Measurements from ENCODE around the gene FAM118A.
"Not testable (repeated sequence)": the region's sequence is repeated elsewhere in the genome, so short reads cannot be mapped to it uniquely, and the experiment has no call there.

The FAM118A gene

DNA sequence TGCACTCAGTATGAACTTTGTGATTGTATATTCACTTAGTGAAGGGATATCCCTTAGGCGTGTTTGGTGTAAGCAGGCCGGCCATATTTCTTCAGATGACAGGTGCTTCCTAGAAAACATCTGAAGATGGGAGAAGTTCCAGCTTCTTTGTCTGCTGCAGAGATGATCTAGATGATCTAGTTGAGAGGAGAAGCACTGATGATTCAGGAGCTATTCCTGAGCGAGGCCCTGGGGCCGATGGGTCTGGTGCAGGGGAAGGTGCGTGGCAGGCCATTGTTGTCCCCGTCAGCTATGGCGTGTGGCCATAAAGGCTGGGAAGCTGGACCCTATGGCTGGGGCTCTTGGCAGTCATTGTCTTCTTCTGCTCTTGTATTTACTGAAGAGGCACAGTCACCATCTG lies 14.0 kb downstream of the FAM118A start:
- no peak for TF ChIP-seq ZNF274 (IDR thresholded peaks at IDR 0.05; ENCODE audit: low read depth, low read length)
- H3K4me3 ChIP-seq (ENCODE audit: low read length): no peak overlapping the region

DNA sequence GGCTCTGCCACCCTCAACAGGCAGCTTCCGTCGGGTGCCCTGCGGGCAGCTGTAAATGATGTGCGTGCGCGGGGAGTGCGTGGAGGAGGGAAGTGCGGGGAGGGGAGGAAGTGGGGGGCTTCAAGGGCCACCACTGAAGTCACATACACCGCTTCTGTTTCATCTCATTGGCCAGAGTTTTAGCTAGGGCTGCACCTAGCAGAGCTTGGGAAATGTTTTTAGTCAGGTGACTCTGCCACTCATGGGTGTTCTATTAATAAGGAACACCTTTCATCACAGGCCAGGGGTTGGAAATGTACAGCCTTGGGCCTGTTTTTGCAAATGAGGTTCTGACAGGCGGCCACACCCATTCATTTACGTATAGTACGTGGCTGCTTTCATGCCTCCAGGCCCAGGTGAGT lies 14.6 kb downstream of the FAM118A start:
- H3K4me3 ChIP-seq (ENCODE audit: low read length): no peak overlapping the region
- TF ChIP-seq ZNF274 (IDR thresholded peaks at IDR 0.05; ENCODE audit: low read depth, low read length): no peak

DNA sequence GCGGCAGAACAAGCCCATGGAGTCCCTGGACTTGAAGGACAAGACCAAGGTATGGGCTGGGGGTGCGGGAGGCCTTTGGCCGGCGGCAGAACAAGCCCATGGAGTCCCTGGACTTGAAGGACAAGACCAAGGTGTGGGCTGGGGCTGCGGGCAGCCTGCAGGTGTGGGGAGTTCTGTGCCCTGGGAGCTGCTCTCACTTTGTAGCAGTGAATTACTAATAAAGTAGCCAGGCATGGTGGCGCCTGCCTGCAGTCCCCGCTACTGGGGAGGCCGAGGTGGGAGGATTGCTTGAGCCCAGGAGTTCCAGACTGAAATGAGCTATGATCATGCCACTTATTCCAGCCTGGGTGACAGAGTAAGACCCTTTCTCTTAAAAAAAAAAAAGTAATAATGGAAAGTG lies 18.5 kb downstream of the FAM118A start:
- H3K4me3 ChIP-seq (ENCODE audit: low read length): not testable (repeated sequence)

DNA sequence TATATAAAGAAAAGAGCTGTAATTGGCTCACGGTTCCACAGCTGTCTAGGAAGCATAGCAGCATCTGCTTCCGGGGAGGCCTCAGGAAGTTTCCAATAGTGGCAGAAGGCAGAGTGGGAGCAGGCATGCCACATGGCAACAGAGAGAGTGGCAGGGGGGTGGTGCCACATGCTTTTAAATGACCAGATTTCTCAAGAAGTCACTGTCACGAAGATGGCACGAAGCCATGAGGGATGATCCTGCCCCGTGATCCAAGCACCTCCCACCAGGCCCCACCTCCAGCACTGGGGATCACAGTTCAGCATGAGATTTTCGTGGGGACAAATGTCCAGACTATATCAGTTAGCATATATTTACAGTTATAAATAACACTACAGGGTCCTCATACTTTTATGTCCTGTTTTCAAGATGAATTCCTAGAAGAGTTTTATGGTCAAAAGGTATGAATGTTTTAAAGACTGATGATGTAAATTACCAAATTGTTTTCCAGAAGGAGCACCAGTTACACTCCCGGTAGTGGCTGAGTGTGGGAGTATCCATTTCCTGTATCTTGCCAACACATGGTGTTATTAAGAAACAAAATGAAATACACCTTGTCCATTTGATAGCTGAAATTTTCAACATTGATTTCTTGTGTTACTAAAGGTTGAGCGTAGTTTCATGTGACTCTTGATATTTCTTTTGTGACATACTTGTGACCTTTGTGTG lies 19.2 kb downstream of the FAM118A start:
- TF ChIP-seq ZNF274 (IDR thresholded peaks at IDR 0.05; ENCODE audit: low read depth, low read length): no peak
- H3K4me3 ChIP-seq (ENCODE audit: low read length): no peak overlapping the region

GRCh38 chr22:45329530-45329936 lies 19.8 kb downstream of the FAM118A start:
- no peak for TF ChIP-seq ZNF274 (IDR thresholded peaks at IDR 0.05; ENCODE audit: low read depth, low read length)

GRCh38 chr22:45330548-45330947 lies 20.8 kb downstream of the FAM118A start:
- no peak for TF ChIP-seq ZNF274 (IDR thresholded peaks at IDR 0.05; ENCODE audit: low read depth, low read length)
- H3K4me3 ChIP-seq (ENCODE audit: low read length): no peak overlapping the region

More at GRCh38 chr22:45329530-45329936, 19.8 kb downstream of the FAM118A start:
- H3K4me3 ChIP-seq (ENCODE audit: low read length): no peak overlapping the region

DNA sequence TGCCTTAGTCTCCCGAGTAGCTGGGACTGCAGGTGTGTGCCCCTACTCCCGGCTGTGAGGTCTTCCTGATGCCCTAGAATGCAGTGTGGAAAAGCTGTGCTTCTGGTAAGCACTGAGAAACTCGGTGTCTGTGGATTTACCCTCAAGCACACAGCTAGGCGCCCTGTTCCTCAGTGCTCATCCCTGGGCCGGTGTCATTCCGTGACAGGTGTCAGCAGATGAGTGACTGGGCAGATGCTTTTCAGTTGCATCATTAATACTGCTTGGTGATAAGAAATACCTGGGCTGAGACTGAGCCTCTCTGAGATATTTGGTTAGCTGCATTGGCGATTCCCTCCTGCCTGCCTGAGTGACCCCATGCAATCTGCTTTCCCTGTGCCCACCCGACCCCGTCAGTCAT lies 21.8 kb downstream of the FAM118A start:
- TF ChIP-seq ZNF274 (IDR thresholded peaks at IDR 0.05; ENCODE audit: low read depth, low read length): no peak
- H3K4me3 ChIP-seq (ENCODE audit: low read length): no peak overlapping the region

DNA sequence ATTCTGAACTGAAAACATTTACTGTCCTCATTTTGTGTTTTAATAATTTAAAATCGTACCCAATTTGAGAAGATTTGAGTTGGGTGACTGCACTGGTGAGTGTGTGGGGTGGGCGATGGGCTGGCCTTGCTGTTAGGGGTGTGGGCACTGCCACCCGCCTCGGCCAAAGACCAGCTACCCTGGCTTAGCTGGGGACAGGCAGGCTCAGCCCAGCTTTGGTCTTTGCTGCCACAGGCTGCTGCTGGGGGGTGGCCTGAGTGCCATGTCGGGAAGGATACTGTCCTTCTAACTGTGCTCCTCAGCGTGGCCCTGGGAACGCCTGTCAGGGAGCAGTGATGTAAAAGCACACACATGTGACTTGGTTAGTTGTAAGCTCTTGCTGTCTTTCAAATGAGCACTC lies 22.3 kb downstream of the FAM118A start:
- no peak for TF ChIP-seq ZNF274 (IDR thresholded peaks at IDR 0.05; ENCODE audit: low read depth, low read length)

DNA sequence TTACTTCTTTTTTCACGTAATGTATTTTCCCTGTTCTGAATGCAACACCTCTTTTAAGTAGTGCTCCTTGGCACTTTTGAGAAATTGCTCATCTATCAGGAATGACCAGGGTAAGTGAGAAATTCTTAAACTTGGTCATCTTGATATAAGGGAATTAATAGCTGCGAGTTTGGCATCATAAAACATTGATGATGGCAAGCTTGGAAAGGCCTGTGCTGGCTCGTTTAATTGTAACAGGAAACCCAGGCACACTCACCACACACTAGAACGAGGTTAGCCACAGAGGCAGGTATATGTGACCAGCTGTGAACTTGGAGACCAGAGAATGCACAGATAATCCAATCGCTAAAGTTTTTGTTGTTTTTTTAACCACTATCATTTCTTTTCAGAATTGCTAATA lies 24.3 kb downstream of the FAM118A start:
- TF ChIP-seq ZNF274 (IDR thresholded peaks at IDR 0.05; ENCODE audit: low read depth, low read length): no peak
- no peak overlapping the region for H3K4me3 ChIP-seq (ENCODE audit: low read length)

More for the DNA sequence above, 22.3 kb downstream of the FAM118A start:
- H3K4me3 ChIP-seq (ENCODE audit: low read length): no peak overlapping the region

- no peak for TF ChIP-seq ZNF274 (IDR thresholded peaks at IDR 0.05; ENCODE audit: low read depth, low read length)
- no peak overlapping the region for H3K4me3 ChIP-seq (ENCODE audit: low read length)
These were observed 24.8 kb downstream of the FAM118A start for GRCh38 chr22:45334528-45334927.

GRCh38 chr22:45335021-45335818 lies 25.5 kb downstream of the FAM118A start:
- TF ChIP-seq ZNF274 (IDR thresholded peaks at IDR 0.05; ENCODE audit: low read depth, low read length): no peak

GRCh38 chr22:45335854-45336522 lies 26.3 kb downstream of the FAM118A start:
- H3K4me3 ChIP-seq (ENCODE audit: low read length): no peak overlapping the region
- no peak for TF ChIP-seq ZNF274 (IDR thresholded peaks at IDR 0.05; ENCODE audit: low read depth, low read length)

More at GRCh38 chr22:45335021-45335818, 25.5 kb downstream of the FAM118A start:
- H3K4me3 ChIP-seq (ENCODE audit: low read length): no peak overlapping the region

DNA sequence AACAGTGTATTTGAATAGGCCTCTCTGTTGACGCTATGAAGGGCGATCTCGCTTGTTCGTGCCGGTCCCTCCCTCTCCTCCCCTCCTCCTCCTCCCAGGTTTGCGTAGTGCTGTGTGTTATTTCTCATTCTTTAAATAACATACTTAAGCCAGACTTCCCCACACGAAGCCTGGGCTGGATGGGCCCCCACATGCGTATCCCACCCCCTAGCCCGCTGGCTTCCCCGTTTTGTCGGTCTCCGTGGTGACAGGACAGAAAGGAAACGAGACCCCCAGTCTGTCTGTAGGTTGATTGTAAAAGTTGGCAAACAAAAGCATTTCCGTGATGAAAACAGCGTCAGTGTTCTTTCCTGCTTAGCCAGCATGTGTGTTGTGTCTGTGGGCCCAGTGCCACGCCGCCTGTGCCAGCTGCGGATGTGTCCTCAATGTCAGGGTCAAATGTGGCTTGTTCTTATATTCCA lies 27.3 kb downstream of the FAM118A start:
- H3K4me3 ChIP-seq (ENCODE audit: low read length): no peak overlapping the region
- no peak for TF ChIP-seq ZNF274 (IDR thresholded peaks at IDR 0.05; ENCODE audit: low read depth, low read length)

GRCh38 chr22:45337536-45337935 lies 27.8 kb downstream of the FAM118A start:
- TF ChIP-seq ZNF274 (IDR thresholded peaks at IDR 0.05; ENCODE audit: low read depth, low read length): no peak
- no peak overlapping the region for H3K4me3 ChIP-seq (ENCODE audit: low read length)

DNA sequence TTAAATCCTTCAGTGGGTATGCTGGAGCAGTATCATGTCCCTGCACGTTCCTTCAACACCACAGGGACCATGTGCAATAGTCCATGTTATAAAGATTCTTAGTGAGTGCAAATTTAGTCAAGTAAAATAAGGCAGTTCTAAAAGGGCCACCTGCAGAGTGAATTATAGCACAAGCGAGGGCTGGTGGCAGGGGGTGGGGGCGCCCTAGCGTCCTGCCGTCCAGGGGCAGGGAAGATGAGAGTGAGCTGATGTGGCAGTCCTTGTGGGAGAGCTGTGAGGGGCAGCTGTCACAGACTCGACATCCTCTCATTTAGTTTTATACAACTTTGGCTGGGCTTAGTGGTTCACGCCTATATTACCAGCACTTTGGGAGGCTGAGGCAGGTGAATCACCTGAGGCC lies 29.1 kb downstream of the FAM118A start:
- no peak for TF ChIP-seq ZNF274 (IDR thresholded peaks at IDR 0.05; ENCODE audit: low read depth, low read length)
- no peak overlapping the region for H3K4me3 ChIP-seq (ENCODE audit: low read length)

Measured in GM08714 (cell line).